NCI-H146 treated with DMSO at 0.1 percent for 48 hours (cell line): Measurements from ENCODE around the gene RPTOR.

Experiments used
- DNase-seq: peaks from one replicate; lab custom pipeline; 2025; ENCODE audit not compliant: unreplicated experiment; lab: John Stamatoyannopoulos, UW

RPTOR gene

GRCh38 chr17:80640366-80641084 lies 95.9 kb downstream of the RPTOR start:
- no peak for DNase-seq

GRCh38 chr17:80643326-80644099 lies 98.9 kb downstream of the RPTOR start:
- DNase-seq: no peak

DNA sequence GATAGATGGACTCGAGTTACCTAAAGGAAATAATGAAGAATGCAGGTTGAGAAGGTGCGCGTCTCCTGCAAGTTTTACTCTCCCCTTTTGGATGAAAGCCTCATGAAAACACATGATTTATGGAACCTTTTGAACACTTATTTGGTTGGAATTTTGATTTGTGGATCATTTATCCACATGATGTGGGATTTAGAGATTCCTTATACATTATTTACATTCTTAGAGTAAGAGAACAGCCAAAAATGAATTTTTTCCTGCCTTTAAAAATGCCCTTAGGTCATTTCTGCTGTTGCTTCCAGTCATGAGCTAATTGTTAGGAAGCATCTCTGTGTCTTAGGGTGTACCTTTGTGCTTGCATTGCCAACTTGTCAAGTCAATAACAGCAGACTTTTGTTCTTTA lies 99.9 kb downstream of the RPTOR start:
- DNase-seq: no peak

DNA sequence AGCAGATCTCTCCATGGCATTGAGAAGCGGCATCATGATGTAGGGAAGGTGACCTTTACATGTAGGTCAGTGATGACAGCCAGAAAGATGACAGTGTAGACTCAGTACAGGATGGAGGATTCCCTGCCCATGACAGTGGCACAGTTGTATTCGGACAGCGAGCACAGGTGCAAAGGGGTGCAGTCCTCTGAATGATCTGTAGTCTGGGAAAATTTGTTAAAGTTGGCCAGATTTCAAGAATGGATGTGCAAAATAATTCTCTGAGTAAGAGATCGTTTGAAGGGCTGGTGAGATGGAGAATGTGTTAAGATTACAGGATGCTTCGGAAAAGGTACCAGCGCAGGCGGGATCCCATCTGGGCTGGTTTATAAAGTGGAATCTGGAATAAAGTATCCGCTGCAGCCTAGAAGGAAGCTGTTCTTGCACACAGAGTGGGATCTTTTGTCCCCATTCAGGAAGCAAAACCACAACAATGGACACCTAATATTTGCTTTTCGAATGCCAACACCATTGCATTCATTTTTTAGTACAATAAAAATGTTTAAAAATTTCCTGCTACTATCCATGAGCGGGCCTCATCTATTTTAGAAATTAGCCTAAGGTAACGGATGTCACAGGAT lies 101.2 kb downstream of the RPTOR start:
- DNase-seq: no peak

GRCh38 chr17:80646328-80646727 lies 101.7 kb downstream of the RPTOR start:
- DNase-seq: no peak

GRCh38 chr17:80647746-80648145 lies 103.1 kb downstream of the RPTOR start:
- DNase-seq: no peak

- DNase-seq: no peak
Observed at GRCh38 chr17:80649200-80649644, 104.6 kb downstream of the RPTOR start.

GRCh38 chr17:80649672-80650330 lies 105.2 kb downstream of the RPTOR start:
- peak; percentile 1 for DNase-seq

- DNase-seq: no peak
Observed at GRCh38 chr17:80650331-80650672, 105.7 kb downstream of the RPTOR start.

DNA sequence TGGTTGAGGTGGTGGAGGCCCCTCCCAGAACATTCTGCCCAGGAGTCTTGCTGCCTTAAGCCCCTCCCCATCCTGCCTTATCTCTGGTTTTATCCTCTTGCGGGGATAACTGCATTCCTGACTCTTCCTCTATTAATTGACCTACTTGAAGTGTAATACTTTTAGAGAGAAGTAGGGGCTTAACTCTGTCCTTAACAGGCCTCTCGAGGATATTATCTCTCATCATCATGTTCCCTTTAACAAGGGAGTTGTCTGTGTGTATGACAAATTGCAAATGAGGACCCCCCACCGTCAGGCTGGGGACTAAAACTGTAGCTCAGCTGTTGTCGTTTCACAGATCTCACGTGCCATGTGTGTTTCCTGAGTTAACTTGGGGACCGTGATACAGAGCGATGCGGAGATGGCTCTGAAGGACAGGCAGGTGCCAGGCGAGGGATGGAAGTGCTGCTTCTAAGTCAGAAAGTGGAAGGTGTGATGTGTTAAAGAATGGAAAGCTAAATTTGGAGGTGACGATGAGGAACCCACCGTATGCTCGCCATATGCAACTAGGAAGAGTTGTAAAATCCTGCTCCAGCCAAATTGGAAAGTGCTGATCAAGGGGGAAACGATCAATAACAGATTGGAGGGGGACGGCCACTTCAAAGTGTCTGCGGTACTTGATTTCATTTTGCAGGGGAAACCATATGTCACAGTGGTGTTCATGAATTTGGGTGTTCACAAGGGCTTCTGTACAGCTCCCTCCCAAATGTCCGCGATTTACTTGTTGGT lies 106.3 kb downstream of the RPTOR start:
- DNase-seq: no peak

DNA sequence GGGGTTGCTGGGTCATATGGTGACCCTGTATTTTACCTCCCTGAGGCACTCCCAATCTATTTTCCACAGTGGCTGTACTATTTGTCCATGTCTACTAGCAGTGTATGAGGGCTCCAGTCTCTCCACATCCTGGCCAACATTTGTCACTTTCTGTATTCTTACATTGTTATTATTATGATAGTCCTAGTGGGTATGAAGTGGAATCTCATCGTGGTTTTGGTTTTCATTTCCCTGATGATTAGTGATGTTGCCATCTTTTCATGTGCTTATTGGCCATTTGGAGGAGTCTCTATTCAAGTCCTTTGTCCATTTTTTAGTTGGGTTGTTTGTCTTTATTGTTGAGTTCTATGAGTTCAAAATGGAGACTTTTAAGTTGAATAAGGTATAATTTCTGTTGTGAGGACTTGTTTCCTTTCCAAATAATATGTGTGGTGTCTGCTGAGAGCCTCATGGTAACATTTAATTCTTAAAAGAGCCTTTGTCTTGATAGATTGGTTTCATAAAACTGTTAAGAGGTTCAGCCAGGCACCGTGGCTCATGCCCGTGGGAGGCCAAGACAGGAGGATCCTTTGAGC lies 108.2 kb downstream of the RPTOR start:
- no peak for DNase-seq

DNA sequence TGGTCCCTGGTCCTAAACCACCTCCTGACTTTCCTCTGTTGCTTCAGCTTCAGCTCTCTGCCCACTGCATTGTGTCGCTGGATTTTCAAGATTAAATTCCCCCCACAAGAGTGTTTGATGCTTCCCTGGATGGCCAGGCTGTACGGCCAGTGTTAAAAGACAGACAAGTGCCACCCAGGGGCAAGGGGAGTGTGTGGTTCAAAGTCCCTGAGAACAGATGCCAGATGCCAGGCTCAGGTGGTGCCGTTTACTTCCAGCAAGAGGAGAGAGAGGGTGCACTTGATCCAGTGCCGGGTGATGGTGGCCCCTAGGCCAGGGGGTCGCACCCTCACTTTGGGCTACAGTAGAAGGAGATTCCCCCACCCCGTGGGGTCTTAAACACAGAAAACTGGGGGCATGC lies 109.2 kb downstream of the RPTOR start:
- no peak for DNase-seq

- DNase-seq: no peak
Observed at GRCh38 chr17:80655608-80656007, 111.0 kb downstream of the RPTOR start.

DNA sequence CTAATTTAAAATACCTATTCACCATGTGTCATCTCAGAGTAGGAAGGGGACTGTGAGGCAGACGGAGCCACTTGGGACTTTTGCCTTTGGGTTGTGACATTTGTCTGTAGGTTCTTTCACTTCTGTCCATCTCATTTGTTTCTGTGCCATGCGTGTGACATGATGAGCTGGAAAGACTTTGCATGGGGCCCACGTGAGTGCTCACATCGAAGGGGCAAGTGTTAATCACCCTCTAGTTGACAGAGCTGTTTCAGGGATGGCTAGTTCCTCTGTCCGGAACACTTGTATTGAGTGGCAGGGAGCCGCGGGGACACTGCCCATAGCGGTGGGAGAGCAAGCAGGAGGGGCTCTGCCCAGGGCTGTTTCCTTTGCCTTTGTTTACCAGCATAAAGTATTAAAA lies 112.0 kb downstream of the RPTOR start:
- no peak for DNase-seq

DNA sequence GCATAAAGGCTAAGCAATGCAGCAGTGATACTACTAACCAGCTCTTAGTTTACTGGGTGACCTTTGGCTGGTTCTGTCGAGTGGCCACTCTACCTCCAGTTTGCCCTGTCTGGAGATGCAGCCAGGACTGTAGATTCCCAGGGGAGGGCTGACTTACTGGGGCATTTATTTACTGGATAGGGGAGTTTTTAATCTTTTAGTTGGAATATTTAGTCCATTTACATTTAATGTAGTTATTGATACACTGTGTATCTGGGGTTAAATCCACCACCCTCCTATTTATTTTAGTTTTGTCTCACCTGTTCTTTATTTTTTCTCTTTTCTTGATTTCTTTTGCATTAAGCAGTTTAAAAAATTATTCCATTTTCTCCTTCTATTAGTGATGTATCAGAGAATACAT lies 112.9 kb downstream of the RPTOR start:
- no peak for DNase-seq

- DNase-seq: no peak
Observed at GRCh38 chr17:80658821-80659220, 114.2 kb downstream of the RPTOR start.

DNA sequence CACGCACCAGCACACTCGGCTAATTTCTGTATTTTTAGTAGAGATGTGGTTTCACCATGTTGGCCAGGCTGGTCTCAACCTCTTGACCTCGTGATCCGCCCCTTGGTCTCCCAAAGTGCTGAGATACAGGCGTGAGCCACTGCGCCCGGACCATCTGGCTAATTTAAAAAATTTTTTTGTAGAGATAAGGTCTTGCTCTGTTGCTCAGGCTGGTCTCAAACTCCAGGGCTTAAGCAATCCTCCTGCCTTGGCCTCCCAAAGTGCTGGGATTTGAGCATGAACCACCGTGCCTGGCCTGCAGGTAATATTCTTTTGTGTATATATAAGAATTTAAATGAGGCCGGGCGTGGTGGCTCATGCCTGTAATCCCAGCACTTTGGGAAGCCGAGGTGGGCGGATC lies 115.0 kb downstream of the RPTOR start:
- no peak for DNase-seq

DNA sequence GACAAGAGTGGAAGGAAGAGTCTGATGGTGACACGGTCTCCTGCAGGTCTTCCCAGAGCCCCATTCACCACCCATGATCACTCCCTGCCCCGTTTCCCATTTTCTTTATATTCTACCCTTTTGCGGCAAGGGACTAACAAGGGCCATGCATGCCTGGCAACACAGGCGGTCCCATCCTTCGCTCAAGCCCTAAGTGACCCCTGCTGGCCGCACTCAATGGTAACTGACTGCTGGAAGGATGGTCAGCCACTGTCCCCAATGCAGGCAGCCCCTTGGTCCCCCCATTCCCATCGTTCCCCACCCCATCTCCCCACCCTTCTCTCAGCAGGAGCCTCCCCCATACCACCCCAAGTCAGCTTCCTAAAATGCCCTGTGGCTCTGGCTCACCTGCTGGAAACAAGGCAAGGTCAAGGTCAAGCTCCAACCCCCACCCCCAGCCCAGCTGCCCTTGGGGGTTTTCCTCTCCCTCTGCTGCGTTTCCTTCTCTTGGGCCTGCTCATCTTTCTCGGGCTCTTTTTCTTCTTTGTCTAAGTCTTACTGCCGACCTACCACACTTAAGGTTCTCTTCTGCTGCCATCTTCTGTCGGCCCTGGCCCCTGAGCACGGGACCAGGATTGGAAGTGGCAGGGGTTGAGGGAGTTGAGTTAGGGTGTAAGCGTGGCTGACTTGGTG lies 116.0 kb downstream of the RPTOR start:
- DNase-seq: no peak

DNA sequence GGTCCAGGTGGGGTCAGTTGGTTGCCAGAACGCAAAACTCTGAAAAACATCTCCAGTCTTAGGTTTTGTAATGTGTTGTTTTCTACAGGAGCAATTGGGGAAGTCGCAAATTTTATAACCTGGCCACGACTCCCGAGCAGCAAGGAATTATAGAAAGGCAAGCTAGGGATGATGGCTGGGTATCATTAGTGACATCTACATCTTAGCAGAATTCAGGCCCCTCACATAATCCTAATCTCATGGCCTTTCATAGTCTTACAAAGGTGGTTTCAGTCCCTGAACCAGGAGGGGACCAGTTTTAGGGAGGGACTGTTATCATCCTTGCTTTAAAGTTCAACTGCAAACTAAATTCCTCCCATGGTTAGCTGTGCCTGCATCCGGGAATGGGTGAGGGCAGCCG lies 117.9 kb downstream of the RPTOR start:
- no peak for DNase-seq

GRCh38 chr17:80663781-80664206 lies 119.2 kb downstream of the RPTOR start:
- DNase-seq: no peak
